Stimulated activated CD4-positive, alpha-beta T cell treated with anti-CD3 and anti-CD28 coated beads, Interleukin-1b, Interleukin-23, amount 100 ng/mL, for 48 hours (primary cell): ENCODE results near the gene ADGRL3.

Source experiments
- DNase-seq: peaks from one replicate; pipeline ENCODE4 v3.0.0-alpha.2; 2020

Gene ADGRL3

GRCh38 chr4:61431131-61431530 lies 231.0 kb downstream of the ADGRL3 start:
- DNase-seq: no peak

GRCh38 chr4:61437923-61438322 lies 237.8 kb downstream of the ADGRL3 start:
- DNase-seq: no peak

GRCh38 chr4:61440321-61440720 lies 240.2 kb downstream of the ADGRL3 start:
- DNase-seq: no peak

GRCh38 chr4:61442936-61443335 lies 242.8 kb downstream of the ADGRL3 start:
- DNase-seq: no peak

GRCh38 chr4:61443813-61444510 lies 243.8 kb downstream of the ADGRL3 start:
- DNase-seq: no peak

GRCh38 chr4:61445374-61446063 lies 245.4 kb downstream of the ADGRL3 start:
- DNase-seq: no peak

- no peak for DNase-seq
Observed at GRCh38 chr4:61446941-61447340, 246.8 kb downstream of the ADGRL3 start.

GRCh38 chr4:61447918-61448317 lies 247.8 kb downstream of the ADGRL3 start:
- DNase-seq: no peak

GRCh38 chr4:61451935-61452334 lies 251.8 kb downstream of the ADGRL3 start:
- no peak for DNase-seq

GRCh38 chr4:61461956-61462355 lies 261.8 kb downstream of the ADGRL3 start:
- DNase-seq: no peak

- DNase-seq: no peak
Observed at GRCh38 chr4:61462451-61463326, 262.6 kb downstream of the ADGRL3 start.

- DNase-seq: no peak
Observed at GRCh38 chr4:61468024-61468720, 268.0 kb downstream of the ADGRL3 start.

- DNase-seq: no peak
Observed at GRCh38 chr4:61473306-61473705, 273.2 kb downstream of the ADGRL3 start.

- DNase-seq: no peak
Observed at GRCh38 chr4:61478340-61478739, 278.2 kb downstream of the ADGRL3 start.

GRCh38 chr4:61485056-61485455 lies 284.9 kb downstream of the ADGRL3 start:
- DNase-seq: no peak

GRCh38 chr4:61489927-61490326 lies 289.8 kb downstream of the ADGRL3 start:
- no peak for DNase-seq

- no peak for DNase-seq
Observed at GRCh38 chr4:61493041-61493440, 292.9 kb downstream of the ADGRL3 start.

GRCh38 chr4:61493470-61493869 lies 293.3 kb downstream of the ADGRL3 start:
- no peak for DNase-seq

- DNase-seq: no peak
Observed at GRCh38 chr4:61500883-61501282, 300.8 kb downstream of the ADGRL3 start.

- DNase-seq: no peak
Observed at GRCh38 chr4:61501812-61502211, 301.7 kb downstream of the ADGRL3 start.

- DNase-seq: no peak
Observed at GRCh38 chr4:61505773-61506685, 305.9 kb downstream of the ADGRL3 start.

GRCh38 chr4:61507091-61507490 lies 307.0 kb downstream of the ADGRL3 start:
- no peak for DNase-seq
